Effector CD8-positive, alpha-beta T cell (primary cell): Measurements from ENCODE around the gene LCN9.
"Not testable (repeated sequence)": the region's sequence is repeated elsewhere in the genome, so short reads cannot be mapped to it uniquely, and the experiment has no call there.

ENCODE experiments used
- DNase-seq: peaks from one replicate; lab custom pipeline; 2025; lab: John Stamatoyannopoulos, UW

LCN9 gene

DNA sequence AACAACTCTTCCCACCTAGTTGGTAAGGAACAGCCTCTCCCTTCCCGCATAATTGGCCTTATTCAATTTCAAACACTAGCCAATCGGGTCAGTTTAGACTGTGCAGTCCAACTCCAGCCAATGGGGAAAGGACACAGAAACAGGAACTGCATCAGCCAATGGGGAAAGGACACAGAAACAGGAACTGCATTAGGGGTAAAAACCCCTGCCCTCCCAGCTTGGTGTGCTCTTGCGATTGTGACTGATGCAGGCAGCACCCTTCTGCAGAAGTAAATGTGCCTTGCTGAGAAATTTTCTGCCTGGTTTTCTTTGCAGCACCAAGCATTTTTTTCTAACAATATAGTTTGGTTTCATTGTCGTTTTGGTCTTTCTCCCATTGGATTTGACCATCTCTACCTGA, 15.2 kb upstream of the LCN9 start:
- DNase-seq = no peak

DNA sequence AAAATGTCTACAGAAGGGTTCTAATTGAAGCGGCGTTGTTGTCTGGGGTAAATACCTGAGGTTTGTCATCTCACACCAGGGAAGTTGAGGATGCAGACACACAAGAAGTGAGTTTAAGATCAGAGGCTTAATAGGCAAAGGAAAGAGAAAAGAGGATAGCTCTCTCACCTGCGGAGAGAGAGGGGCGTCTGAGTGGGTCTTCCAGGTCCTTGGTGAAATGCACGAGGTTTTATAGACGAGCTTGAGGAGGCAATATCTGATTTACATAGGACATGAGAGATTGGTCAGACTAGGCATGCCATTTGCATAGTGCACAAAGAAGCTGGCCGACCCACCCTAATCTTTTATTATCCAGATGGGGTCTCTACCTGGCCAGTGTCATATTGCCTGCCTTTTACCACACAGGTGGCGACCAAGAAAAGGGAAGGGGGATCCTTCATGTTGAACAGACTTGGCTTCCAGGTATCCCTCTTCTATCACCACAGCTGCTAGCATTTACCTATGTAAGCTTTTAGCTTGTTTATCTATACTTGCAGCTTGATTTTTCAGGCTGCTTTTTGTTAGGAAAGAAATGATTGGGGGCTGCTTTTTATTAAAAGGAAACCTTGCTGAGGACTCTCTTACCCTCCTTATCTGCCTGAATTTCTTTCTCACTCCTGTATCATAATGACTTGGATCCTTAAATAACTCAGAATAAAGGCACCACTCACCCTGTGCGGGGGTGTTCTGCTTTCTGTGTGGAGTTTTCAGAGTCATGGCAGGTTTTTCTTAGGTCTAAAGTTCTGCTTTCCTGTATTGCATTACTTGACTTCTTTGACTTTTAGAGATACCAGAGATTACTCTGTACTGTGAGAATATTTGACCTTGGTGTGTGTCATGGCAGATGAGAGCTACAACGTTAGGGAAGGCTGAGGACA, 14.4 kb upstream of the LCN9 start:
- DNase-seq = no peak

- no peak for DNase-seq
These were observed 13.6 kb upstream of the LCN9 start for GRCh38 chr9:135649508-135649907.

GRCh38 chr9:135650408-135650807, 12.7 kb upstream of the LCN9 start:
- no peak for DNase-seq

- DNase-seq = no peak
These were observed 7.8 kb upstream of the LCN9 start for GRCh38 chr9:135655317-135655716.

GRCh38 chr9:135657416-135657815, 5.7 kb upstream of the LCN9 start:
- no peak for DNase-seq

DNA sequence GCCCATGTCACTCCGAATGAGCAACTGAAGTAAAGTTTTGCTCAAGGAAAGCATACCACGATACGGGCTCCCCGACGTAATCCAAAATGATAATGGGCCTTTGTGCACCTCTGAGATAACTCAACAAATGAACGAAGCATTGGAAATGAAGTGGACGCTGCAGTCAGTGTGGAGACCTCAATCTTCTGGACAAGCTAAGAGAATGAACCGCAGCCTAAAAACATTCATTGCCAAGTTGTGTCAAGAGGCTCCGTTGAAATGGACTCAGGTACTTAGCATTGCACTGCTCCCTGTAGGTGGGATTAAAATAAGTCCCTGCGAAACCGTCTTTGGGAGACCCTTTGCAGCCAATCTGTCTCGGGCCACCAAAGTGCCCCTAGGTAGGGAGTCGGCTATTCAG, 3.9 kb upstream of the LCN9 start:
- no peak for DNase-seq

GRCh38 chr9:135660407-135660806, 2.7 kb upstream of the LCN9 start:
- DNase-seq = no peak

- no peak for DNase-seq
These were observed 1.1 kb upstream of the LCN9 start for GRCh38 chr9:135661816-135662560.

DNA sequence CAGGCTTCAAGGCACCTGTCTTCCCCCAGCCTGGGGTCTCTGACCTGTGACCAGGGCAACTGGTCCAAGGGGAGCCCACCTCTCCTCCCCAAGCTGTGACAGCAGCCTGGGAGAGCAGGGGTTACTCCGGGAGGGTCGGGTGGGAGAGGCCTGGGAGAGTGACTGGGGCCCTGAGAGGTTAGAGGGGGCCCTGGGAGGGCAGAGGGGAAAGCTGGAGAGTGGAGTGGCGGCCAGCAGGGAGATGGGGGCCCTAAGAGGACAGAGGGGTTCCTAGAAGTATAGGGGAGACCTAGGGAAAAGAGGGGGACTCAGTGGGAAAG, 302 bp downstream of the LCN9 start:
- no peak for DNase-seq

DNA sequence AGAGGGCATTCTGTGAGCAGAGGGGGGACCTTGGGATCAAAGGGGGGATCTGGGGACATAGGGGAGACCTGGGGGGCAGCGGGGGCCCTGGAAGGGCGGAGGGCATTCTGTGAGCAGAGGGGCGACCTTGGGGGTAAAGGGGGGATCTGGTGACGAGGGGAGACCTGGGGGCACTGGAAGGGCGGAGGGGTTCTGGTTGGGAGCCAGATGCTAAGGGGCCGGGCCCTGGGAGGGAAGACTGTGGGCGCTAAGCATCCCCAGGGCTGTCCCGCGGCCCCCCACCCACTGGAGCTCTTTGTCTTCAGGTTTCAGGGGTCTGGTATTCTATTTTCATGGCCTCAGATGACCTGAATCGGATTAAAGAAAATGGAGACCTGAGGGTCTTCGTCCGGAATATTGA, 748 bp downstream of the LCN9 start:
- no peak for DNase-seq

- no peak for DNase-seq
These were observed 1.2 kb downstream of the LCN9 start for GRCh38 chr9:135664266-135664665.

DNA sequence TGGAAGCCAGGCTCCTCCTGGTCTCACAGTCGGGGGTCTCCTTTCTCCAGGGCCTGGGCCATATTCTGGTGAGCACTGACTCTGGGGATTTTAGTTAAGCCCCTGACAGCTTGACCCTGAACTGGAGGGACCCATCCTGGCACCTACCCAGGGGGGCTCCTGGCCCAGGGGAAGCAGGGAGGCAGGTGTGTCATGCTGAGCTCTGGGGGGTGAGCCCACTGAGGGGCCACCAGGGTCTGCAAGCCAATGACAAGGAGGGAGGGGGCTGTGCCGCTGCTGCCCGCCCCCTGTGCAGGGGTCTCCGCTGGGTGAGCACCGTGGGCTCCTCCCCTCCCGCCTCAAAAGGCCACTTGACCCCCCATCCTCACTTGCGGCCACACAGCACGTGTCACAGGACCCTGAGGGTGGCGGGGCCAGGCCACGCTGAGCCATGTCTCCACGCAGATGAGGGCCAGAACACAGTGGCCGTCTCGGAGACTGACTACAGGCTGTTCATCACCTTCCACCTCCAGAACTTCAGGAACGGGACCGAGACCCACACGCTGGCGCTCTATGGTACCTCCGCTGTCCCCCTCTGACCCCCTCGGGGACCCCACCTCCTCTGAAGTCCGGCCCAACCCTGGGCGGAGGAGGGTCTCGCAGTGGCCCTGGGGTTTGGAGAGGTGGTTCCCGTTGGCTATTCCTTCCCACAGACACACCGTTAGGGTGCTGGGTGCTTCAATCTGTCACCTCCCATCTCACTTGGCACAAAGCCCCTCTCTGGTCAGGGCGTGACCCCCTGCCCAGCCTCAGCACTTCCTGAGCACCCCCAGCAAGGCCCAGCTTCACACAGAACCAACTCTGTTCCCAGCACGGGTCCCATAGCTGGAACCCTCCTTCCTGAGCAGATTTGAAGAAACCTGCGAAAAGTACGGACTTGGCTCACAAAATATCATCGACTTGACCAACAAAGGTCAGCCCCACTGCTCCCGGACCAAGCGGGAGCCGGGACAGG, 2.0 kb downstream of the LCN9 start:
- DNase-seq = no peak

GRCh38 chr9:135665795-135666189, 2.7 kb downstream of the LCN9 start:
- no peak for DNase-seq

GRCh38 chr9:135666534-135667462, 3.7 kb downstream of the LCN9 start:
- no peak for DNase-seq

- DNase-seq = no peak
These were observed 4.4 kb downstream of the LCN9 start for GRCh38 chr9:135667463-135668001.

DNA sequence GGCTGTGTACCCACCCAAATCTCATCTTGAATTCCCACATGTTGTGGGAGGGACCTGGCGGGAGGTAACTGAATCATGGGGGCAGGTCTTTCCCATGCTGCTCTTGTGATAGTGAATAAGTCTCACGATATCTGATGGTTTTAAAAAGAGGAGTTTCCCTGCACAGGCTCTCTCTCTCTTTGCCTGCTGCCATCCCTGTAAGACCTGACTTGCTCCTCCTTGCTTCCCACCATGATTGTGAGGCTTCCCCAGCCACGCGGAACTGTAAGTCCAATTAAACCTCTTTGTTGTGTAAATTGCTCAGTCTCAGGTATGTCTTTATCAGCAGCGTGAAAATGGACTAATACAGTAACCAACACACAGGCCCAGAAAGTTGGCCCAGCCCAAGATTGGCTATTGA, 5.9 kb downstream of the LCN9 start:
- DNase-seq = not testable (repeated sequence)

DNA sequence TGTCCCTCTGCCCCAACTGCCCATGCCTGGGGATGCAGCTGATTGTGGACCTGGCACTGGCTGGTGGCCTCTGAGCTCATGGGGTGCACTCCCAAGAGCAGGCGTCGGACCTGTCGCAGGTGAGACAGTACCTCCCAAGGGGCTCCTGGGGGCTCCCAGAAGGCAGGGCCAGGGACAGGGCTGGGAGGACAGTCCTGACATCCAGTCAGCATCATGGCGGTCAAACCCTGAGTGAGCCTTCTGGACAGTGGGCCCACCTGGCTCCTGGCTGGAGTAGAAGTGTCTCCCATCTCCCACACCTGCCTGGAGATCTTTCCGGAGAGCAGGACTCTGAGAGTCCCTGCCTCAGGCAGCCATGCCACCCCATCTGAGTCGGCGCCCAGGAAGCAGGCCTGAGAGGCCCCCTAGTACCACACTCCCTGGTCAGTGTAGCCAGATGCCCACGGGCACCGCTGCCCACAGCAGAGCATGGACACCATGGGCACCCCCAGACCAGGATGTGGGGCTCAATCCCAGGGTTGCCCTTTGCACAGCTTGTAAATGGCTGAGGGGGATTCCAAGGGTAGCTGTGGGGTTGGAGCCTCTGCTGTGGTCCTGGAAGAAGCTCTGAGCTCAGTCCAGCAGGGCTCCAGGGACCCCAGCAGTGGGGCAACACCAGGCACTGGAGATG, 6.6 kb downstream of the LCN9 start:
- DNase-seq = no peak

- no peak for DNase-seq
These were observed 7.8 kb downstream of the LCN9 start for GRCh38 chr9:135670721-135671590.
